Neural cell (in vitro differentiated cells): Measurements from ENCODE around the gene SNCA.

Experiments
- EP300 ChIP-seq: fragments of 450-650 bp; conservative IDR thresholded peaks from 2 replicates; pipeline ENCODE4 v1.6.1; 2014; ENCODE audit warnings: antibody characterized with exemption, mild to moderate bottlenecking, moderate library complexity; ENCODE audit not compliant: poor library complexity, severe bottlenecking
- EZH2 ChIP-seq: fragments of 200-600, 300-800 bp; shearing (Covaris generic), sonication (generic); IDR thresholded peaks from 2 replicates; pipeline ENCODE4 v1.6.1; 2014; ENCODE audit warnings: antibody characterized with exemption, low read length, borderline replicate concordance, mild to moderate bottlenecking; ENCODE audit not compliant: insufficient read depth, poor library complexity, severe bottlenecking
- POLR2AphosphoS5 ChIP-seq: IDR thresholded peaks from 2 replicates; pipeline ENCODE4 v1.6.1; 2012
- RAD21 ChIP-seq: fragments of 450-650 bp; conservative IDR thresholded peaks from 2 replicates; pipeline ENCODE4 v1.6.1; 2014; ENCODE audit warnings: antibody characterized with exemption, mild to moderate bottlenecking, moderate library complexity
- SMC3 ChIP-seq: fragments of 450-650 bp; conservative IDR thresholded peaks from 2 replicates; pipeline ENCODE4 v1.6.1; 2014; ENCODE audit warnings: antibody characterized with exemption, mild to moderate bottlenecking, moderate library complexity; ENCODE audit not compliant: poor library complexity
- TAF1 ChIP-seq: IDR thresholded peaks from 2 replicates; pipeline ENCODE4 v1.6.1; 2012; ENCODE audit warnings: low read depth
- TF ChIP-seq, protein P1 (sequence below): fragments of 450-650 bp; IDR thresholded peaks from 2 replicates; pipeline ENCODE4 v1.5.1; 2014; ENCODE audit warnings: antibody characterized with exemption, mild to moderate bottlenecking, moderate library complexity; ENCODE audit not compliant: poor library complexity, severe bottlenecking
- TF ChIP-seq, protein P2 (sequence below): IDR thresholded peaks from 2 replicates; pipeline ENCODE4 v1.6.1; 2012; ENCODE audit warnings: borderline replicate concordance

GRCh38 chr4:89716893-89717292 is 120.1 kb downstream of the SNCA start:
- TF ChIP-seq, protein P1, sequence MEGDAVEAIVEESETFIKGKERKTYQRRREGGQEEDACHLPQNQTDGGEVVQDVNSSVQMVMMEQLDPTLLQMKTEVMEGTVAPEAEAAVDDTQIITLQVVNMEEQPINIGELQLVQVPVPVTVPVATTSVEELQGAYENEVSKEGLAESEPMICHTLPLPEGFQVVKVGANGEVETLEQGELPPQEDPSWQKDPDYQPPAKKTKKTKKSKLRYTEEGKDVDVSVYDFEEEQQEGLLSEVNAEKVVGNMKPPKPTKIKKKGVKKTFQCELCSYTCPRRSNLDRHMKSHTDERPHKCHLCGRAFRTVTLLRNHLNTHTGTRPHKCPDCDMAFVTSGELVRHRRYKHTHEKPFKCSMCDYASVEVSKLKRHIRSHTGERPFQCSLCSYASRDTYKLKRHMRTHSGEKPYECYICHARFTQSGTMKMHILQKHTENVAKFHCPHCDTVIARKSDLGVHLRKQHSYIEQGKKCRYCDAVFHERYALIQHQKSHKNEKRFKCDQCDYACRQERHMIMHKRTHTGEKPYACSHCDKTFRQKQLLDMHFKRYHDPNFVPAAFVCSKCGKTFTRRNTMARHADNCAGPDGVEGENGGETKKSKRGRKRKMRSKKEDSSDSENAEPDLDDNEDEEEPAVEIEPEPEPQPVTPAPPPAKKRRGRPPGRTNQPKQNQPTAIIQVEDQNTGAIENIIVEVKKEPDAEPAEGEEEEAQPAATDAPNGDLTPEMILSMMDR: no peak
- TF ChIP-seq RAD21: no peak
- no peak for TF ChIP-seq EP300
- TF ChIP-seq POLR2AphosphoS5: no peak
- TF ChIP-seq EZH2: no peak
- TF ChIP-seq, protein P2, sequence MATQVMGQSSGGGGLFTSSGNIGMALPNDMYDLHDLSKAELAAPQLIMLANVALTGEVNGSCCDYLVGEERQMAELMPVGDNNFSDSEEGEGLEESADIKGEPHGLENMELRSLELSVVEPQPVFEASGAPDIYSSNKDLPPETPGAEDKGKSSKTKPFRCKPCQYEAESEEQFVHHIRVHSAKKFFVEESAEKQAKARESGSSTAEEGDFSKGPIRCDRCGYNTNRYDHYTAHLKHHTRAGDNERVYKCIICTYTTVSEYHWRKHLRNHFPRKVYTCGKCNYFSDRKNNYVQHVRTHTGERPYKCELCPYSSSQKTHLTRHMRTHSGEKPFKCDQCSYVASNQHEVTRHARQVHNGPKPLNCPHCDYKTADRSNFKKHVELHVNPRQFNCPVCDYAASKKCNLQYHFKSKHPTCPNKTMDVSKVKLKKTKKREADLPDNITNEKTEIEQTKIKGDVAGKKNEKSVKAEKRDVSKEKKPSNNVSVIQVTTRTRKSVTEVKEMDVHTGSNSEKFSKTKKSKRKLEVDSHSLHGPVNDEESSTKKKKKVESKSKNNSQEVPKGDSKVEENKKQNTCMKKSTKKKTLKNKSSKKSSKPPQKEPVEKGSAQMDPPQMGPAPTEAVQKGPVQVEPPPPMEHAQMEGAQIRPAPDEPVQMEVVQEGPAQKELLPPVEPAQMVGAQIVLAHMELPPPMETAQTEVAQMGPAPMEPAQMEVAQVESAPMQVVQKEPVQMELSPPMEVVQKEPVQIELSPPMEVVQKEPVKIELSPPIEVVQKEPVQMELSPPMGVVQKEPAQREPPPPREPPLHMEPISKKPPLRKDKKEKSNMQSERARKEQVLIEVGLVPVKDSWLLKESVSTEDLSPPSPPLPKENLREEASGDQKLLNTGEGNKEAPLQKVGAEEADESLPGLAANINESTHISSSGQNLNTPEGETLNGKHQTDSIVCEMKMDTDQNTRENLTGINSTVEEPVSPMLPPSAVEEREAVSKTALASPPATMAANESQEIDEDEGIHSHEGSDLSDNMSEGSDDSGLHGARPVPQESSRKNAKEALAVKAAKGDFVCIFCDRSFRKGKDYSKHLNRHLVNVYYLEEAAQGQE: no peak
- TF ChIP-seq TAF1: no peak
- no peak for TF ChIP-seq SMC3
